ENCODE results near the gene AFF3.

Gene AFF3

DNA sequence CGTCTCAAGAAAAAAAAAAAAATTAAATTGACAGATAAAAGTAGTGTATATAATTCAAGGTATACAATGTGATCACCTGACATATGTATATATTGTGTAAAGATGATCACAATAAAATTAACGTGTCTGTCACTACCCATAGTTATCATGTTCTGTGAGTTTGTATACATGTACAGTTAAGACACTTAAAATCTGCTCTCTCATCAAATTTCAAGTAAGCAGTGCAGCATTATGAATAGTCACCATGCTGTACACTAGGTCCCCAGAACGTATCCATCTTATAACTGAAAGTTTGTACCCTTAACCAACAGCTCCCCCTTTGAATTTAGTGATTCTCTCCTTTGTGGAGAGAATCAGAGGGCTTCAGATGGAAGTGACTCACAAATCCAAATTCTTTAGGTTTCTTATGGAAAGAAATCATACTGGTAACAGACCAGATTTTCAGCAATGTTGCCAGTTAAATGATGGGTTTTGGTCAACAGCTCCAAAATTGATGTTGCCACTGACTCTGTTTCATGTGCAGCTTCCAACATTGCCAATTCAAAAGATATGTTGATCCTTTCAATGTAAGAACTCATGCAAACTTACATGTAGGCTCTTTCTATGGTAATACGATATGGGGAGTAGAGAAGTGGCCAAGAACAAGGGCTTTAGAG is 281.5 kb downstream of the AFF3 start:
- no peak for DNase-seq (ENCODE audit: low read depth in 3 of 3)

DNA sequence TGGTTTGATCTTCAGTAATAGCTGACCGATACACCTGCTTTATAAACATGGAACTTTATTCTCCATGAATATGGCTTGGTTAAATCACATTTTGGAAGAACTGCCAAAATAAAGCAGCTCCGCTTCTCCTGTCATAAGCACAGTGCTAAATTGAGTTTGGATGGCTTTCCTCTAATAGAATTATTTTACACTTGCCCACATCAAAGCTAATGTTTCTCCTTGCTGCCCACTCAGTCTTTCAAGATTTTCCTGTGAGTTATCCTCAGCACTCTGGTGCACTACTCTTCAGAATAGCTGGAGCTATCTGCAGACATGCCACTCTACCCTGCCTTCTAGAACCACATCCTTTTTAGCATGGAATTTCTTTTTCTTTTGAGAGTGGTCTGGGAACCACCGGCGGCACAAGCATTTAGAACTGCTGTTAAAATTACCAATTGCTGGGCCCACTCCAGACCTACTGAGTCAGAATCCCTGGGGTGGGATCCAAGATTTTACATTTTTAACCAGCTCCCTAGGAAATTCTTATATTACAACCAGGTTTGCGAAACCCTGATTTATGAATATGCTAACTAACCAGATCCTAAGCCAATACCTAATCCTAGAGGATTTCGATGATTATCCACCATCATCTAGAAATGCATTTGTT is 283.3 kb downstream of the AFF3 start:
- DNase-seq (ENCODE audit: low read depth in 3 of 3), result no peak

DNA sequence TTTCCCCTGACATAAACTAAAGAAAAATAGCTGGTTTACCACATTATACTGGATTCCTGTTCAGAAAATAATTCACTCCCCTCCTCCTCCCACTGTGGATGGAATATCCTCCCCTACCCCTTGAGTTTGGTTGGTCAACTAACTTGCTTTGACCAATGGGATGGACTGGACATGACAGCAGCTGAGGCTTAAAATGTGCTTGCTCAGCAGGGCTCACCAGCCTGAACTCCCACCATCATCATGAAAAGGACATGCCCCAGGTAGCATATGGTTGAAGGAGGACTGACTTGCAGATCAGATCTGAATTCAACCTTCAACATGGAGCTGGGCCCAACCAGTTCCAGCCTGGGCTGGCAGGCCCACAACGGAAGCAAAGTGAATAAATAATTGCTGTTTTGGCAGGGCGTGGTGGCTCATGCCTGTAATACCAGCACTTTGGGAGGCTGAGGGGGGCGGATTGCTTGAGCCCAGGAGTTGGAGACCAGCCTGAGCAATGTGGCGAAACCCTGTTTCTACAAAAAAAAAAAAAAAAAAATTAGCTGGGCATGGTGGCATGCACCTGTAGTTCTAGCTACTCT is 284.4 kb downstream of the AFF3 start:
- no peak for DNase-seq (ENCODE audit: low read depth in 3 of 3)

DNA sequence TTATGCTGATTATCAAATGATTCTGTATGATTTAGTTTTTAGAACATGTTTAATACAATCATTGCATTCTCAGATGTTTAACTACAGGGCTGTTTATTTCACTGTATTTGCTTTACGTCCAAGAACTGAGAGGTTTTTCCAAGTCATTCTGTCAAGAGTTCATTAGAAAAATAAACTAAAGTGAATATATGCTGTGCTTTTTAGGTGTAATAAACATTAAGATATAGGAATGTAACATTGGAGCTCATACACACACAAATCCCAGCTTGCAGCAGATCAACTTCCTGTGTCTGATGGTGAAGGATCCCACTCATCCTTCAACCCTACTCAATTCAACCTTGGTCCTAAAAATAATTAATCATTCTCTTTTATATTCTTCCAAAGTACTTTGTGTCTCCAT is 285.0 kb downstream of the AFF3 start:
- DNase-seq (ENCODE audit: low read depth in 3 of 3), result no peak

DNA sequence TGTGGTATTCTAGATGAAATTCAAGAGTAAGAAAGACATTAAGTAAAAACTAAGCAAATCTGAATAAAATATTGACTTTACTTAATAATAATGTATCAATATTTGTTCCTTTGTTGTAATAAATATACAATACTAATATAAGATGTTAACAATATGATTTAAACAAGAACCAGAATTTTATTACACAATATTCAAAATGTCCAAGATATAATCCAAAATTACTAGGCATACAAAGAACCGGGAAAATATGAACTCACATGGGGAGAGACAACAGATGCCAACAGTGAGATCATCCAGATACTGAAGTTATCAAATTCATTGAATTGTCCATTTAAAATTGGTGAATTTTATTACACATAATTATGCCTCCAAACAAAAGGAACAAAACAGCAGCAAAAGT is 286.3 kb downstream of the AFF3 start:
- DNase-seq (ENCODE audit: low read depth in 3 of 3), result no peak

DNA sequence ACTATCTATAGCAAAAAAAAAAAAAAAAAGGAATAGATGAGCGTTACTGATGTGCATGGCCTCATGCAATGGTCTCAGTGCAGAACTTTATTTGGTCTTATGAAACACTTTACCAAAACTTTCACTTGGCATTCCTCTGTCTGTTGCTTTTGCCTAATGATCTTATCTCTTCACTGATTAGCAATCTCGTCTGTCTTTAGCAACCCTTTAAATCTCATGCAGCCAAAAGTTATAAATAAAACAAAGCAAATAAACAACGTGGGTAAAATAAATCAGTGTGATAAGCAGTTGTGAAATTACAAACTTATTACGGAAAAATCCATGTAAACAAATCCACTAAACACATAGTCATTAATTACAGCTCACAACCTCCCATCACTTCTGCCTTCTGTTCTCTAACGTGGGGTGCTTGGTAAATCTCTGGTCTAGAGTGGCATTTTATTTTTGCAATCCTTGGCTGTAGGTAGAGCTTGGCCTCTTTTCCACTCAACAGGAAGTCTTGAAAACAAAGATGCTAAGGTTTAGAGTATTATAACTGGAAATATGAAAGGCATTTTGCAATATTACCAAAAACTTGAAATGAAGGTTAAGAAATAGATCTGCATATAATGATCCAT is 288.0 kb downstream of the AFF3 start:
- no peak for DNase-seq (ENCODE audit: low read depth in 3 of 3)

DNA sequence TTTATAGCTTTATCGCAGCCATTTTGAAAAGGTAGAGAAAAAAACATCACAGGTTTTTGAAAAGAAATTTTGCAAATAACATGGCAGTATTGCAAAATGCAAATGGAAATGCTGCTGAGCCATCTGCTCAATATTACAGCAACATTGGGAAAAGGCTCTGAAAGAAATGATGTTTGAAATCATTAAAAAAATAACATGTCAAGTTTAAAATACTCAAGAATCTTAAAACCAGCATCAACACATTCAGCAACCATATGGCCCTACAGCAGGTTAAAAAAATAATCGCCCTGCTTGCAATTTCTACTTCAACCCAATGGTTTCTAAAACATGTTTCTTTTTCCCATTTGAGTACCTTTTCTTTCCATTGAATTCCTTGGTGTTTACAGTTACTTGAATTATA is 289.4 kb downstream of the AFF3 start:
- no peak for DNase-seq (ENCODE audit: low read depth in 3 of 3)

DNA sequence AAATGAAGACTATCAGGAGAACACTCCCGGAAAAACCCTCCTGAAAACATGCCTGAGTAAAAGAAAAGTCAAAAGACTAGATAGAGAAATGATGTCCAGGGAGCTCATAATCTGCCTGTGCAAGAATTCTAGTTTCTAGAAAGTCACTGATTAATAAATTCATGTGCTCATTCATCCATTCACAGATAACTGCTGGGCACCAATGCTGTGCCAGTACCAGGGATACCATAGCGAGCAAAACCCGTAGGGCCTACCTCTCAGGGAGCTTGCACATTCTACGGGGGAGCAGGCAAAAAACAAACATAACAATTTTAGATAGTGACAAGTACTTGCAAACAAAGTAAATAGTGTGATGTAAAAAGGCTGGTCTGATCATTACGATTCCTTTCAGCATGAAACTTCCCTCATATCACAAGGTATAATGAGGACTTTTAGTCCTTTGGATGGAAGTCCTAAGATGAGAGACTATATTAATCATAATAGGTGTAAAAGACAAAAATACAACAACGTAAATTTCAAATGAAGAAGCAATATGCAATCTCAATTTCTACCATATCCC is 289.9 kb downstream of the AFF3 start:
- DNase-seq (ENCODE audit: low read depth in 3 of 3), result no peak

DNA sequence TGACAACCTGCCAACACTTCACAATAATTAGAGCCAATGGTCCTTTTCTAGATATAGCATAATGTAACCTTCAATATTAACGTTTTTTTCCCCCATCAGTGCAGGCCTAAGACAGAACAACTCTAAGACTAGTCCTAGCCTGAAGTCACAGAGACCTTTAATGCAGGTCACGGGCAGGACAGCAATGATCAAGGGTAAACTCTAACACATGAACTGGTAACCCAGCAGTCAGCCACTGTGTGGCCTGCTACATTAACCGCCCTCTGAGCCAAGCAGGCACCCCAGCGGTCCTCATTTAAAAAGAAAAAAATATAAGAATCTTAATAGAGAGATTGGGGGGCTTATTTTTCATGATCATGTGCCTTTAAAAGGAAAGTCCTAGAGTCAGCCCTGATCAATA is 290.6 kb downstream of the AFF3 start:
- no peak for DNase-seq (ENCODE audit: low read depth in 3 of 3)

DNA sequence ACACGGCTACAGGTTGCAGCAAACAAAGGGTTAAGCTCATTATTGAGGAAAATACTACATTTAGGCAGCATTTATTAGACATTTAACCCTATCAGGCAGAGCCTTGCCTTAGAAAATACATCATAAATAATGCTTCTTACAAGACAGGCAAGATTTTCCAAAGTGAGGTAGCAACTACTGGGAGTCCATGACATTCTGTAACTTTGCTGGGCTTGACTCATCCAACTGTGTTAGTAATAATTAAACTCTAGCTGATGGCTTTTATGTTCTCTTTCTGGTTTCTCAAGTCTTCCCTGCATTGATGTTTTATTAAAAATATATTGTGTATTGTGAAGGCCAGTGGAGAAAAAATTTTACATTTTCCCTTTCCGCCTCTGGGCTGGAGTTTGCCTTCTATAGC is 291.3 kb downstream of the AFF3 start:
- no peak for DNase-seq (ENCODE audit: low read depth in 3 of 3)

DNA sequence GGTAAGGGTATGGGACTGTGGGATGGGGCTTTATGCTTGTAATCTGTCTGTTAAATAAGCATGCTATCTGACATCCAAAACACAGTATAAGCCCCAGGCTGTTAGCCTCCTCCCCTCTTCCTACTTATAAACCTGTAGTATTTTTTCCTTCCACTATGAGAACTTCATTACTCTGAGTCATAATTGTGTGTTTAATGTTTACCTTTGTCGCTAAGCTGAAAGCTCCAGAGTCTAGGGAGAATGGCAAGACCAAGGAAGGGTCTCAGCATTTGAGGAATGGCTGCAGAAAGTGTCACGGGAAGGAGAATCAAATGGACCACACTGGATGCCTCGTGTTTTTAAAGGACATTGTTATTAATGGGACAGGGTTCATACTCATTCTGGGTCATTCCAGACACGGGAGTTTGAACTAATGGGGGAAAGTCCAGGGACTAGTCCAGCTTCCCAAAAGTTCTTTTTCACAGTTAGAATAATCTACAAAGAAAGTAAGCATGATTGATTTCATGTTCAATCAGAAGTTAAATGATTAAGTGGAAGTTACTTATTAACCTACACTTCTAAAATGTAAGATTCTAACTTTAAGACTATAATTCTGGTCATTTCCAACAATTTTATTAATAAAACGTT is 292.2 kb downstream of the AFF3 start:
- no peak for DNase-seq (ENCODE audit: low read depth in 3 of 3)

DNA sequence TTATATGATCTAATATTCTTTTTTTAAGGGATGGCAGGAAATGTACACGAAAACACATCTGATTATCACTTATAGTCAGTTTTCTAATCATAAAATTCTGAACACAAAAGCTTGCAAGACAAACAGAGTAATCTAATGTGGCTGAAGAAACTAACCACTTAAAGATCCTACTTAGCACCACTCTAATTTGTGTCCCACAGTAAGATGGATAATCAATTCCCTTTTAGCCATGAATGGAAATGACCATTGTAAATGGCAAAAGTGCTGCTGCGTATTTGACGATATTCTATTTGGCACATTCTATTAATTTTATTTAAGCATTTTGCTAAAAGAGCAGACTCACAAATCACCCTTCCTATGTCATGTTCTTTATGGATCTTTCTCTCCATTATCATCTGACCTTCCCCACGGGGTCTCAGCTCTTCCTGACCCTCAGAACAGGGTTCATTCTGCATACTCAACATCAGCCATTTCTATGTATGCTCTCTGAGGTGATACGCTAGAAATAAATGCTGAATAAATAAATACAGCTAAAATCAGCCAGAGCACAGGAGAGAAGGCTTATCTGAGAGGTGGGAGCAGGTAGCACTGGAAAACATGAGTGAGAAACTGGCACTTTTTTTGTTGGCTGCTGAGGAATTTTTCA is 295.8 kb downstream of the AFF3 start:
- no peak for DNase-seq (ENCODE audit: low read depth in 3 of 3)

DNA sequence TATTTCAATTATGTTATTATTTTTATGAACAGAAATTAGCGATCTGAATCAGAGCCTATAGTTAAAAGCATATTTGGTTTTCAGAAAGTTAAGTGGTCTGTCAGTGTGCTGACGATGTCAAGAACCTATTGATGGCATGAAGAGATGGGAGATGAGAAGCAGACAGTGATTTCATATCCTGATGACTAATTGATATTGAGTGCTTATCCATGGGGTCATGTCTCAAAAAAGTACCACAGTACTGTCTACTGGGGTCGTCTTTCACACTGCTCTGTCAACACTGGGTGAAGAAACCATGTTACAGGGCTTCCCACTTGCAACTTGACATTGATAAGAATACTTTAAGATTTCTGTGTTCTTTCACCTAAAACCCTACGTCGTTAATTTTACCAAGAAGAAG is 297.1 kb downstream of the AFF3 start:
- no peak for DNase-seq (ENCODE audit: low read depth in 3 of 3)

DNA sequence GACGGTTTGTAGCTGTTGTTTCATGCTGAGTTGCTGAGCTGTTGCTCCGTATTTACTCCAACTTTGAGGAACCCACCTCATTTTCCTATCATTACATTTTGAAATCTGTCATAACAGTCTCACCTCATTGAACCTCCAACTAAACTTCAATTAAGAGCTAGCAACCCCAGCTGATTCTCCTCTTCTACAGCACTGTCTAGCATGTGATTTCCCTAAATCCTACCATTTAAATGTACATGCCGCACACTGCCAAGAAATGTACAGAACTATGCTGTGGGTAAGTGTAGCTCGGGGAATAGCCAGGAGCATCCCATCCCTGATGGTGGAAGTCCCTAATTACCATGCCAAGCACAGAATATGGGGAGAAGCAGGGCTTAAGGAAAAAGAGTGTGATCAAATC is 299.9 kb downstream of the AFF3 start:
- DNase-seq (ENCODE audit: low read depth in 3 of 3), result no peak

DNA sequence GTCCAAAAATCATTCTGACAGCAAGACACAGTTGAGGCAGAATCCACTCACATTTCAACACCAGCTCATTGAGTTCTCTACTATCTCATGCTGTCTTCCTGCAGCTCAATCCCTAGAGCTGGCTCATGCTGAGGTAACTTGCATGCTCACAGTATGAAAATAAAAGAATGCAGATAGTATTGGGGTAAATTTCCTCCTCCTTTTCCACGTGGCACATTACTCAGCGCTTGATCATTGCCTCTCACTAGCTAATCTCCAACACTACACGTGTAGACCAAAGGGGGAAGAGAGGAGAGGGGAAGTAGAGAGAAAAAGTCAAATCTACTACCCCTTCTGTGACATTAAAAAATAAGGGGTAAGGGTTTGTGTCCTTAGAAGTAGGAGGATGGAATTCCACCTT is 300.6 kb downstream of the AFF3 start:
- DNase-seq (ENCODE audit: low read depth in 3 of 3), result no peak

DNA sequence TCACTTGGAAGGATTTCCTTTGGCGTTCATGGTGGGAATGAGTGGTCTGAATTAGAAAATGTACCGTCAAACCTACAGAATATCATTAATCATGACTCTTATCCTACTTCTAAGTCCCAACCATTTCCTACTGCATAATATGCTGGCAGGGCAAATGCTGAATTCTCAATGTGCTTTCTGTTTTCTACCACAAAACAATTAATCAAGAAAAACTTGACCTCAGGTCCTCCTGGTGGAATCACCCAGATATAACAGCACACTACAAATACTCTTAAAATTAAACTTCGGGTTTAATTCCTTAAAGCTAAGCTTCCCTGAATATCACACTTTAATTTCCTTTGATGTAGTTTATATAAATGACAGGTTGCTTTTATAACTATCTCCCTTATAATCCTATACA is 301.6 kb downstream of the AFF3 start:
- no peak for DNase-seq (ENCODE audit: low read depth in 3 of 3)

DNA sequence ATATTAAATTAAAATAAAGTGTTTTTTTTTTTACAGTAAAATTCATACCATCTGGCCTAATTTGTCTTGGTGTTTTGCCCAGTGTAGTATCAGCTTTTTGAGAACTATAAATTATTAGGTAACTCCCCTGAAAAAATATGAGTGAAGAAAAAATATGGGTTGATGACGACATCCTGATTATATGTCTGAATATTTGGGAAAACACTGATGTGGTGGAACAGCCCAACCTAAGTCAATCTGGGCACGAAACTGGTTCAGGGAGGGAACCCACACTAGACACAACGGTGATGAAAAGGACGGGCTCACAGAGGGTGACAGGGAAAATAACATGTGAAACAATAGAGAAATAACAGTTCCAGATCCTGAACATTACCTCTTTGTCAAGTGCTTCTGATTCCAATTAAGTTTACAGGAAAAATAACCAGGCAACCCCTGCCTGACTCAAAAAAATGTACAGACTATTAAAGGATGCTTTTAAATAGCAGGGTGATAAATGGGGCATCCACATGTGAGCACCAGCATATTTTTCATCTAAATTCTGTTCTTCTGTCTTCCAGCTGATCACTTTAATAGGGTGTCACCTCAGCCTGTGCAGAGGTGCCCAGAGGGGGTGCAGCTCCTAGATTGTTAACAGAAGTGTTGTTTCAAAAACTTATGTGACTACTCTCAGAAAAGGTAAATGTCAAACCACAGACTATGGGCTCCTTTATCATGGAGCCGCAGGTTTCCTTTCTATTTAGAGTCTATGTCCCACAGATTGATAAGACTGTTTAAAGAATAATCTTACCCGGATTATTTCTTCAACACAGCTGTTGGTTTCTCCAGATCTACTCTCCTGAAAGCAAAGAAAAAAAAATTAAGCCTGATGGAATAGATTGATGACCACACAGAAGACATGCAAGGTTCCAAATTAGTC is 305.4 kb downstream of the AFF3 start:
- no peak for DNase-seq (ENCODE audit: low read depth in 3 of 3)

DNA sequence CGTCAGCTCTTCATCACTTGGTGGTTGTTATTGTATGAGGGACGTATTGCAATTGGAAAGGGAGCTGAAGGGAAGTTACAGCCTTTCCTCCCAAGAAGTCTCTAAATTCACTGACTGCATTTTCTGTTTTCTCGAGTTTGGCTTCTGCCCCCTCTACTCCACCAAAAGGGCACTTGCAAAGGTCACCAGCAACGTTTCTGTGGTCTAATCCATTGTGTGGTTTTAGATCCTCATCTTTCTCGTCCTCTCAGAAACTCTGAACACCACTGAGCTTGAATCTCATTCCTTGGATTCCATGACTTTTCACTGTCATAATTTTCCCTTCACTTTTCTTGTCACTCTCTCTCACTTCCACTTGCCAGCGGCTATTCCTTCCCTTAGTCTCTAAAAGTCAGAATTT is 308.0 kb downstream of the AFF3 start:
- DNase-seq (ENCODE audit: low read depth in 3 of 3), result no peak

DNA sequence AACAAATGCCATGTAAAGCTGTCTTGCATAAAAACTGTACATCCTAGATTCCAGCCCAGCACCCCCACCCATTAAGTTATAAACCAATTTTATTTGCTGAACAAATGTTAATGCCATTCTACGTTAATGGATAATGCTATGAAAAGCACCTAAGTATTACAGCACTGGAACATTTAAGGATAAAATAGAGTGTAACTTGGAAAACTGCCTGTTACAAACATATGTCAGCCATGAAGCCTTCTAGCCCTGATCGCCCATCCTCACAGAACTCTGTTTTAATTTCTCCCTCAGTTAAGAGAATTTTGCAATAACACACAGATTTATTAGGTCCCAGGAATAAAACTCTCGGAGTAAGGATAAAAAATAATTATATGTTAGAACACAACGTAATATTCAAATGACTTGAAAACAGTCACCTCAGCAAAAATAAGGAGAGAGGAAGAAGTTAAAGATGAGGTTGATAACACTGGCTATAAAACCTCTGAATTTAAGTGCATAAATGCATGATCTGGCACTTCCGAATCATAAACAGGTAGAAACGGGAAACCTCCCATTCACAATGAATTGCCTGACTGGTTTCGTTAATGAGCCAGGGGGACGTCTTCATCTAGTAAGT is 308.7 kb downstream of the AFF3 start:
- DNase-seq (ENCODE audit: low read depth in 3 of 3), result no peak

DNA sequence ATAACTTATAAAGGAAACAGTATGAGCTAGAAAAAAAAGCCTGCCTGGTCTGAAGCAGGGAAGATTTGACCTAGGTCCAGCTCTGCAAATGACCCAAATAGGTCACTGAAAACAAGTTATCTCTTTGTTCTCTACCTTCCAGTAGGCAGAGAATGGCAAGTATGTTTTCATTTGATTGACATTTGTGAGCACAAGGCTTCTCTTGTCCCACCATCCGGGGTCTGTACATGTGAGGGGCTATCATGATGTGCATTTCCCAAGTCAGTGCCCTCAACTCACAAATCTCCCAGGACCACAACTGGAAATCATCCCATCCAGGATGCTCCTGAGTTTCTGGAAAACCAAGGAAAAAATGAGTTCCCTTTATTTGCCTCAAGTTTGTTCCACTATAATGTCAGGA is 309.5 kb downstream of the AFF3 start:
- no peak for DNase-seq (ENCODE audit: low read depth in 3 of 3)
